Esophagus muscularis mucosa (tissue), 2 donors: ENCODE measurements around the gene LARGE1.

Experiments
- POLR2A ChIP-seq: fragments of 450-650 bp; IDR thresholded peaks from one replicate; pipeline ENCODE4 v1.6.1; 2017; ENCODE audit warnings: antibody characterized with exemption, moderate library complexity, mild to moderate bottlenecking, low read depth
- POLR2AphosphoS5 ChIP-seq, 2 donors: sonication (generic); formaldehyde crosslinking; IDR thresholded peaks; one replicate each; pipeline ENCODE4 v1.6.1; 2017; ENCODE audit warnings: antibody characterized with exemption in 2 of 2

DNA sequence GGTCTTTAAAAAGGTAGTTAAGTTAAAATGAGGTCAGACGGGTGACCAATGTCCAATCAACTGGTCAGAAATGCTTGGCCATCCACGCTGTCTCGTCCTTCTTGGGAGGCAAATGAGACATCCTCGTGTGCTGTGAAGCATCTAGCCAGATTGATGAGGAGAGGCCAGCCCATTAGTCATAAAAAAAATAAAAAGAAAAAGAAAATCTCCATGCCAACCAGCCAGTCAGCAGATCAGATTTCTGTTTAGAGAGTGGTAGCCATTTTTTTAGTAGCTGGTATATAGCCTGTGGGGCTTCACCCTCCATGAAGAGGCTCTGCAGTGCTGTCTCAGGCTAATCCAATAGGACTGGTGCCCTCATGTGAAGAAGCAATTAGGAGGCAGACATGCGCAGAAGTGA, 519.0 kb downstream of the LARGE1 start:
- TF ChIP-seq POLR2AphosphoS5 (IDR thresholded peaks at IDR 0.05) (no peak), POLR2A (no peak)
